Measurements from ENCODE around the gene NKAPD1. TPM values are rescaled to one million over a fixed set of nuclear protein-coding genes. Genes with fewer than 3 reads are reported as not detected.
"Not testable (repeated sequence)": the region's sequence is repeated elsewhere in the genome, so short reads cannot be mapped to it uniquely, and the experiment has no call there.

The NKAPD1 gene
- total RNA-seq, 2 experiments from 2014 or later, result 20.6 to 22.5 TPM

DNA sequence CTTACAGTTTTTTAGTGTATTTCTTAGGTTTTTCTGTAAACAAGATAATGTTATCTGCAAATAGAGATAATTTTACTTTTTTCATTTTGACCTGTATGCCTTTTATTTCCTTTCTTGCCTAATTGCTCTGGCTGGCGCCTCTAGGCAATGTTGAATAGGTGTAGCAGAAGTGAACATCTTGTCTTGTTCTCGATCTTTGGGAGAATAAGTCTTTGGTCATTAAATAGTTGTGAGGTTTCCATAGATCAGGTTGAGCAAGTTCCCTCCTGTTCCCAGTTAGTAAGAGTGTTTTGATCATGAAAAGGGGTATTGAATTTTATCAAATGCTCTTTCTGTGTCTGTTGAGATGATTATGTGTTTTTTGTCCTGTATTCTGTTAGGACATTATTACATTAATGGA lies 24.3 kb upstream of the NKAPD1 start:
- Mint-ChIP-seq H3K27me3 (no peaks in the 10 kb centered on the region), H3K27ac (no peak overlapping the region), H3K4me3 (no peak overlapping the region), H3K4me1 (peaks cover 12% of the 10 kb centered on the region), H3K36me3 (peaks cover 70% of the 10 kb centered on the region), H3K9me3 (ENCODE audit: low read depth) (no peaks in the 10 kb centered on the region)
- no peak for ATAC-seq
- DNase-seq, result no peak
- CTCF ChIA-PET, result no interaction called here

DNA sequence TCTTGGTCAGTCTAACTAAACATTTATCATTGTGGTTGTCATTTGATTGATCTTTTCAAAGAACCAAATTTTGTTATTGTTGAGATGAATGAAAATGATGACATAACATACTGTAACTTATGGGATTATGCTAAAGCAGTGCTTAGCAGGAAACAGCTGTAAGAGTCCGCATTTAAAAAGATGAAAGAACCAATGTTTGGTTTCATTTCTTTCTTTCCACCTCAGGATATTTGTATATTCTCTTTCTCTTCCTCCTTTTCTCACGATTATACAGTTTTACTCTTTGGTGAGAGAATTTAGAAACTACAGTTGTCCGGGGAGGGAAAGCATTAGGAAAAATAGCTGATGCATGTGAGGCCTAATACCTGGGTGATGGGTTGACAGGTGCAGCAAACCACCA lies 23.4 kb upstream of the NKAPD1 start:
- H3K4me3 Mint-ChIP-seq, result no peak overlapping the region
- H3K9me3 Mint-ChIP-seq (ENCODE audit: low read depth), result no peaks in the 10 kb centered on the region
- CTCF ChIA-PET, result no interaction called here
- H3K27ac Mint-ChIP-seq, result no peak overlapping the region
- H3K4me1 Mint-ChIP-seq, result peaks cover 12% of the 10 kb centered on the region
- no peak for DNase-seq
- ATAC-seq, result no peak
- no peaks in the 10 kb centered on the region for H3K27me3 Mint-ChIP-seq
- H3K36me3 Mint-ChIP-seq, result peaks cover 66% of the 10 kb centered on the region

DNA sequence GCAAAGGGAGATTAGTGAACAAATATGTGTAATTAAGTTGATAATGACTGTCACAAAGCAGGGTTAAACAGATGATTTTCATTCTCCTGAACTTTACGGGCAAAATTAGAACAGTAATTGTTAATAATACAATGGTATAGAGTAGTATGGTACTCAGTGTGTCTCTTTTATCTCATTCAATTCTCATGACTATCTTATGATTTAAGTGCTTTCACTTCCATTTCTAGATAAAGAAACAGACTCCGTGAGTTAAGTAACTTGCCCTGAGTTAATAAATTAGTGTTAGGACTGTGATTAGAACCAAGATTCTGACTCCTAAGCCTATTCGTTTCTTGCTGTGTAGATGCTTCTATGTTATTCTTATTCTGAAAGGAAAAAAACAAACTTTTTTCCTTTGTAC lies 22.3 kb upstream of the NKAPD1 start:
- H3K36me3 Mint-ChIP-seq, result peaks cover 65% of the 10 kb centered on the region
- H3K4me3 Mint-ChIP-seq, result no peak overlapping the region
- no peak overlapping the region for H3K27ac Mint-ChIP-seq
- no peak for DNase-seq
- H3K4me1 Mint-ChIP-seq, result peaks cover 19% of the 10 kb centered on the region
- H3K27me3 Mint-ChIP-seq, result no peaks in the 10 kb centered on the region
- no peaks in the 10 kb centered on the region for H3K9me3 Mint-ChIP-seq (ENCODE audit: low read depth)
- CTCF ChIA-PET, result no interaction called here
- no peak for ATAC-seq

DNA sequence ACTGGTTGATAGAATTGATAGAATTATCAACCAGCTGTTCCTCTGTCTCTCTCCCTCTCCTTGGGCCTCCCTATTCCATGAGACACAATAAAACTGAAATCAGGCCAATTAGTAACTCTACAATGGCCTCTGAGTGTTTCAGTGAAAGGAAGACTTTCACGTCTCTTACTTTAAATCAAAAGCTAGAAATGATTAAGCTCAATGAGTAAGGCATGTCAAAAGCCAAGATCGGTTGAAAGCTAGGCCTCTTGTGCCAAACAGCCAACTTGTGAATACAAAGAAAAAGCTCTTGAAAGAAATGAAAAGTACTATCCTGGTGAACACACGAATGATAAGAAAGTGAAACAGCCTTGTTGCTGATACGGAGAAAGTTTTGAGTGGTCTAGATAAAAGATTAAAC lies 16.9 kb upstream of the NKAPD1 start:
- Mint-ChIP-seq H3K27me3 (no peaks in the 10 kb centered on the region), H3K27ac (peak overlapping the region; percentile 64), H3K9me3 (ENCODE audit: low read depth) (no peaks in the 10 kb centered on the region), H3K36me3 (peaks cover 47% of the 10 kb centered on the region), H3K4me3 (peak overlapping the region; percentile 25), H3K4me1 (peaks cover 18% of the 10 kb centered on the region)
- ATAC-seq, result peak; percentile 57
- CTCF ChIA-PET, result no interaction called here
- no peak for DNase-seq

DNA sequence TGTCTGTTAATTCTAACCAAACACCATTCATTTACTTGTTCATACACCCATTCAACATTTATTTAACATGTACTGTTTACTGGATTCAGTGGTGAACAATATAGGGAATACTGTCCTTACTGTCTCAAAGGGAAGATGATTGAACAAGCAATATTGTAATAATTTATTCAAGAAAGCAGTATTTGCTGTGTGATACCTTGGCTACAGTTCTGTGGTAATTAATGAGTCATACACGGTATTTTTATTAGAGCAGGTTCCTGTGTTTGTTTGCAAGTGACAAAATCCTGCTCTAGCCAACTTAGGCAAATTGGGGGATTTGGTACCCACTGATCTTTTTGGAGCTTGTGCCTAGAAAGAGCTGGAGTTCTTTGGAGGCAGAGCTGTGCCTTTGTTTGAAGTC lies 16.0 kb upstream of the NKAPD1 start:
- DNase-seq (no peak), ATAC-seq (no peak)
- H3K4me3 Mint-ChIP-seq, result no peak overlapping the region
- CTCF ChIA-PET, result no interaction called here
- no peaks in the 10 kb centered on the region for H3K9me3 Mint-ChIP-seq (ENCODE audit: low read depth)
- peaks cover 18% of the 10 kb centered on the region for H3K4me1 Mint-ChIP-seq
- H3K36me3 Mint-ChIP-seq, result peaks cover 46% of the 10 kb centered on the region
- H3K27me3 Mint-ChIP-seq, result no peaks in the 10 kb centered on the region
- H3K27ac Mint-ChIP-seq, result no peak overlapping the region

DNA sequence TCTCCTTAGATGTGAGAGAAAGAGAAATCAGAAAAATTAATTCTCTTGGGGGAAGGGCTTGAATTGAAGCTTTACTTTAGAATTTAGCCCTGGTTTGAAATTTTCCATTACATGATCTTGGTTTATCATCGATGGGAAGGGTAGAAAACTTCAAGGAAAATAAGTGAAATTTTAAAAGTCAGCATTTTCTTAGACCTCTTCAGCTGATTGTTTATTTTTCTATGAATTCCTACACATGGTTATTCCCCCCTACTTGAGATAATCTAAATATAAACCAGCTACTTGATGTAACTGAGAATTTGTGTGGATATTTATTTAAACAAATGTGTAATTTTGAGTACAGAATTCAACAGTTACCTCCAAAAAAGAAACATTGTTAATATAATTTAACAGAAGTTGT lies 11.2 kb upstream of the NKAPD1 start:
- no peak for DNase-seq
- Mint-ChIP-seq H3K27ac (no peak overlapping the region), H3K4me3 (no peak overlapping the region), H3K36me3 (peaks cover 17% of the 10 kb centered on the region), H3K9me3 (ENCODE audit: low read depth) (no peaks in the 10 kb centered on the region), H3K4me1 (peaks cover 1% of the 10 kb centered on the region), H3K27me3 (no peaks in the 10 kb centered on the region)
- CTCF ChIA-PET, result interaction anchor here (0.6 to 1.0 kb wide), 2 partner anchors 9 to 1631 kb away, joined by 3 to 4 read pairs; no protein-coding TSS in a partner anchor
- ATAC-seq, result no peak

DNA sequence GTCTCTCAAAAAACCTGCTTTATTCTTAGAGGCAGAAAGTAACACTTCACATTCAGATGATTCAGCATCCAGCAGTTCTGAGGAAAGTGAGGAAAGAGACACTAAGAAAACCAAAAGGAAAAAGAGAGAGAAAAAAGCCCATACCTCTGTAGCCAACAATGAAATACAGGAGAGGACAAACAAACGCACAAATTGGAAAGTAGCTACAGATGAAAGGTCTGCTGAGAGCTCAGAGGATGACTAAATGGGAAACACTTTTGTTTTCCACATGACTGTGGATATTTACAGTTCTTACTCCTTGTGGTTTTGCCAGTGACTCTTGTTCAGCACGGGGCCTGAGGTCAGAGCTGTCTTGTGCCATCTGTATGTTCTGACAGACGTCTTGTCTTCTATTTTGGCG lies 8.6 kb downstream of the NKAPD1 start:
- peak overlapping the region; percentile 67 for H3K27ac Mint-ChIP-seq
- H3K36me3 Mint-ChIP-seq, result peaks cover 54% of the 10 kb centered on the region
- DNase-seq (peak; percentile 61), ATAC-seq (peak; percentile 13)
- CTCF ChIA-PET, result interaction anchor here (1.2 to 1.3 kb wide), 2 partner anchors 8 to 31 kb away, joined by 3 to 5 read pairs; no protein-coding TSS in a partner anchor
- no peaks in the 10 kb centered on the region for H3K27me3 Mint-ChIP-seq
- H3K9me3 Mint-ChIP-seq (ENCODE audit: low read depth), result no peaks in the 10 kb centered on the region
- H3K4me1 Mint-ChIP-seq, result peaks cover 46% of the 10 kb centered on the region
- H3K4me3 Mint-ChIP-seq, result no peak overlapping the region

DNA sequence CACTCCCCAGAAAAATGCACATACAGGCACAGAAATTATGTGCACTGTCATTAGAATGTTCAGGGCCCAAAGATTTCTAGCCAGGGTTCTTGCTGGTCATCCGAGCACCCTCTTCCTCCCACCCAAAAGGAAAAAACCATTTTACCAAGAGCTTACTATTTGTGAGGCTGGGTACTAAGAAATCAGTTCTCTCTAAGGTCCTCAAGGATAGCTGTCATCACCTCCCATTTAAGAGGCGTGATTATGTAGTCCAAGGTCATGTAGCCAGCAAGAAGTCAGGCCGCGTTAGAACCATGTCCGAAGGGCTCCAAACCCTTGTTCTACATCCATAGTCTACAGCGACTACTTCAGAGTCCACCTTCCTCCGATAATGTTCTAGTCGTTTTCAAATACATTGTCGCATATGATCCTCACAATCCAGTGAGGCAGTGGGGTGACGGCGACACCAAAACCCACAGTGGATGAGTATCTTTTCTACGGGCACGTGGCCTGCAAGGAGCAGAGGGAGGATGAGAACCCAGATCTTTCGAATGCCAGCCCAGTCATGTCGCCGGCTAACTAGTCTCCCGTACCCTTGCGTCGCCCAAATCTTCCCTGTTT lies 11.8 kb downstream of the NKAPD1 start:
- peaks cover 62% of the 10 kb centered on the region for H3K4me1 Mint-ChIP-seq
- H3K9me3 Mint-ChIP-seq (ENCODE audit: low read depth), result no peaks in the 10 kb centered on the region
- peak; percentile 71 for DNase-seq
- H3K4me3 Mint-ChIP-seq, result peak overlapping the region; percentile 94
- peak; percentile 54 for ATAC-seq
- H3K27ac Mint-ChIP-seq, result peak overlapping the region; percentile 92
- CTCF ChIA-PET, result interaction anchor here (0.7 to 2.1 kb wide), 6 partner anchors 9 to 194 kb away, joined by 3 to 12 read pairs (median 4); partner anchors contain the start of genes NKAPD1 and PIH1D2
- H3K36me3 Mint-ChIP-seq, result peaks cover 61% of the 10 kb centered on the region
- no peaks in the 10 kb centered on the region for H3K27me3 Mint-ChIP-seq

DNA sequence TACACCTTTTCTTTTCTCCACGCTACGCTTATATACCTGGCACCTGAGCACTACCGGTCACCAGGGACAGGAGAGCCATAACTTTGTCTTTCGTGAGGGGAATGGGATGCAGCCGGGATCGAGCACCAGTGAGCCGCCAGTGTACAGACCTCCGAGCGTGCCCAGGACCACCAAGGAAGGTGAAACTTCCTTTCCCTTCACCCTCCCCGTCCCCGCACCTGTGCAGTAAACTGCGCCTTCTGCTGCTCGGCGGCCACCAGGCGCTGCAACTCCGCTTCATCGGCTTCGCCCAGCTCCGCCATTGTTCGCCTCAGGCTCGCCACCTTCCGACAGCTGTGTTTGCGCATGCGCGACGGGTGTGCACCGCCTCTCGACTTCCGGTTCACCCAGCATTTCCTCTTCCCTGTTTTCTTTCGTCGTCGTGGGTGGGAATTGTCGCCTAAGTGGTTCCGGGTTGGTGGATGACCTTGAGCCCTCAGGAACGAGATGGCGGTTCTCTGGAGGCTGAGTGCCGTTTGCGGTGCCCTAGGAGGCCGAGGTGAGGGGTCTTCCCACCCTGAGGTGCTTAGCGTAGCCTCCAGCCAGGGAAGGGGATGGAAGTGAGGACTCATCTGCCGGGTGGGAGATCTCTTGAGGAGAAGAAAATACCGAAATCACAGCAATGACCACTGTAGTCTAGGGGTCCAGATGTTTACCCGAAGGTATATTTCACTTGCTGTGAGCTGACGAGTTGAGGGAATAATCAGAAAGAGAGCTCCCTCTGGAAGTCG lies 12.5 kb downstream of the NKAPD1 start, which contains the start of the genes SDHD and TIMM8B:
SDHD (plus strand) TSS at position 452 of the 770 bp plus-strand sequence; CDS start at position 487, 35 bp downstream.
TIMM8B (minus strand) TSS at position 335 of the 770 bp plus-strand sequence; CDS start at position 302, 33 bp downstream.
- H3K27me3 Mint-ChIP-seq, result no peaks in the 10 kb centered on the region
- H3K9me3 Mint-ChIP-seq (ENCODE audit: low read depth), result no peaks in the 10 kb centered on the region
- peak; percentile 97 for DNase-seq
- H3K4me1 Mint-ChIP-seq, result peaks cover 60% of the 10 kb centered on the region
- CTCF ChIA-PET, result interaction anchor here (0.7 to 2.1 kb wide), 7 partner anchors 8 to 310 kb away, joined by 3 to 12 read pairs (median 3); partner anchors contain the start of genes NKAPD1 and PIH1D2
- H3K36me3 Mint-ChIP-seq, result peaks cover 65% of the 10 kb centered on the region
- peak; percentile 89 for ATAC-seq
- H3K4me3 Mint-ChIP-seq, result peak within 1 kb of the TSS; percentile 94
- peak within 1 kb of the TSS; percentile 92 for H3K27ac Mint-ChIP-seq

DNA sequence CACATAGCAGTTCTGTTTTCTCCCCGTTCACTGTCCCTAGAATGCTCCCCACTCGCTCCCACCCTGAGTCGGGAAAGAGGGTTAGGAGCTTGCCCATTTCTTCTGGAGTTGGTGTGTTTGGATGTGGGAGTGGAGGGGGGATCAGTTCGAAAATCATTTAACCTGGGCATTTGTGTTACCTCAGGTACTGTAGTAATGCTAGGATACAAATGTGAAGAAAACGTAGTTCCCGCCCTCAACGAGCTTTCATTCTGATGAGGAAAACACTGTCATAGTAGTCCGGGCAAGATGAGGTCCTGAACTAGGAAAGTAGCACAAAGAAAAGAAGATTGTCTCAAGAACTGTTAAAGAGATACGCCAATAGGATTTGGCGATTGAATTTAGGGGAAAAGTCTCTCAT lies 13.1 kb downstream of the NKAPD1 start:
- H3K4me3 Mint-ChIP-seq, result peak overlapping the region; percentile 94
- no peaks in the 10 kb centered on the region for H3K27me3 Mint-ChIP-seq
- peaks cover 67% of the 10 kb centered on the region for H3K36me3 Mint-ChIP-seq
- ATAC-seq, result no peak
- peak overlapping the region; percentile 92 for H3K27ac Mint-ChIP-seq
- no peaks in the 10 kb centered on the region for H3K9me3 Mint-ChIP-seq (ENCODE audit: low read depth)
- H3K4me1 Mint-ChIP-seq, result peaks cover 58% of the 10 kb centered on the region
- DNase-seq, result no peak
- CTCF ChIA-PET, result interaction anchor here (1.0 to 2.1 kb wide), 5 partner anchors 8 to 310 kb away, joined by 3 to 12 read pairs (median 5); partner anchors contain the start of genes NKAPD1 and PIH1D2

DNA sequence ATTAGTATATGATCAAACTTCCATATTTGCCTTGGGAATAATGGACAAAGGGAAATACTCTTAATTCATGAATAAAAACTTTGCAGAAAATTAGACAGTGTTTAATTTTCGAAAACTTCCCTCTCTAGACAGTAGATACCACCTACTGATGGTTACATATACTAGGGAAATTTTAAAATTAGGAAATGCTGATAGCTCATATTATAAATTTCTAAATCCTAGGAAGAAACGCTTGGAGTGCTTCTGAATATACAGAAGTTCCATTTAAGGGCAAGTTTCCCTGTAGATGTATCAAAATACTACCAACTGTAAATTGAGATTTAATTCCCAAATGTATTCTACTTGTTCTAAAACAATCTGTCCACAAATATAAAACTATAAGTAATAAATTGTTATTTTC lies 21.2 kb downstream of the NKAPD1 start:
- ATAC-seq; H3K4me1 Mint-ChIP-seq; DNase-seq; H3K27ac Mint-ChIP-seq; H3K9me3 Mint-ChIP-seq (ENCODE audit: low read depth); H3K4me3 Mint-ChIP-seq; H3K27me3 Mint-ChIP-seq: not testable (repeated sequence)
- peaks cover 26% of the 10 kb centered on the region for H3K36me3 Mint-ChIP-seq
- CTCF ChIA-PET, result interaction anchor here (0.7 kb wide), 1 partner anchor 9 kb away, joined by 3 read pairs; the partner anchor contains the start of genes SDHD and TIMM8B

DNA sequence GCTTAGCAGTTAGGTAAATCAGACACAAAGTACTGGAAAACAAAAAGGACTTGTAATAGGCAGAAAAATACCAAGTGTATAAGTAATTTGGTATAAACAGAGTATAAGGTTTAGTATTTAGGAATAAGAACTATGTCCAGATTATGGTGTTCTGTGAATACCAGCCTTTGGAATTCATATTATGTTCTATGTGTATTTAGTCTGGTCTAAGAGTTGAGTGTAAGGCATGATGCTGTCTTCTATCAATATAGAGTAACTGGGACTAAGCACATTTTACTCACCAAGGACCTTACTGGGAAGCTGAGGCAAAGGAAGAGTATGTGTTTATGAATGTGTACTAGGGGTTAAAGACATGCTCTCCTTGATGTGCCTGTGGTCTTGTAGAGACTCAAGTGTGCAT lies 22.1 kb downstream of the NKAPD1 start:
- no peaks in the 10 kb centered on the region for H3K9me3 Mint-ChIP-seq (ENCODE audit: low read depth)
- ATAC-seq, result no peak
- no peaks in the 10 kb centered on the region for H3K27me3 Mint-ChIP-seq
- H3K4me1 Mint-ChIP-seq, result no peaks in the 10 kb centered on the region
- CTCF ChIA-PET, result interaction anchor here (1.2 kb wide), 1 partner anchor 17 kb away, joined by 4 read pairs; no protein-coding TSS in a partner anchor
- DNase-seq, result no peak
- H3K4me3 Mint-ChIP-seq, result no peak overlapping the region
- H3K27ac Mint-ChIP-seq, result no peak overlapping the region
- H3K36me3 Mint-ChIP-seq, result peaks cover 20% of the 10 kb centered on the region

DNA sequence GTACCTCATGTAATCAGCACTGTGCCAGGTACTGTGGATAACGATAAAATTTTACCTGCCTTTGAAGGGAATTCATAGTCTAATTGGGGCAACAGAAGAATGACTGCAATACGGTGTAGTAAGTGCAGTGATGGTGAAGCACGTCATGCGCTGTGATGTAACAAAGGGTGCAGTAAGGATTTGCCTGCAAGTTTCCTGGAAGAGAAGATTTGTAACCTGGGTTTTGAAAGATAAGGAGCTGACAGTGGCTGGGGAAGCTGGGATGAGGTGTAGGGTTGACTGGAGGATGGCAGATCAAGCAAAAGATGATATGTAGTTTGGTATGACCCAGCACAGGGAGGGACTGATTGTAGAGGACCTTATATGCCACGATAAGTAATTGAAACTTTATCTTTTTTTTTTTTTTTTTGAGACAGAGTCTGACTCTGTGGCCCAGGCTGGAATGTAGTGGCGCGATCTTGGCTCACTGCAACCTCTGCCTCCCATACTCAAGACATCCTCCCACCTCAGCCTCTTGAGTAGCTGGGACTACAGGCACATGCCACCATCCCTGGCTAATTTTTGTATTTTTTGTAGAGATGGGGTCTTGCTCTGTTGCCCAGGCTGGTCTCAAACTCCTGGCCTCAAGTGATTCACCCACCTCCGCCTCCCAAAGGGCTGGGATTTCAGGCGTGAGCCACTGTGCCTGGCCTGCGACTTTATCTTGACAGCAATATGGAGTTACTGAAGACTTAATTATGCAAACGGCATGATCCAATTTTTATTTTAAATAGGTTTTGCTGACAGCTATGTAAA lies 23.8 kb downstream of the NKAPD1 start:
- DNase-seq (no peak), ATAC-seq (no peak)
- H3K27me3 Mint-ChIP-seq, result no peaks in the 10 kb centered on the region
- CTCF ChIA-PET, result no interaction called here
- no peak overlapping the region for H3K4me3 Mint-ChIP-seq
- H3K4me1 Mint-ChIP-seq, result no peaks in the 10 kb centered on the region
- H3K27ac Mint-ChIP-seq, result no peak overlapping the region
- H3K36me3 Mint-ChIP-seq, result peaks cover 7% of the 10 kb centered on the region
- no peaks in the 10 kb centered on the region for H3K9me3 Mint-ChIP-seq (ENCODE audit: low read depth)
